GM21786 (cell line): Measurements from ENCODE around the gene ACOX1.

ENCODE experiments used
- ATAC-seq: cut with Tn5 transposase; IDR thresholded peaks from one replicate; pipeline ENCODE4 v1.9.1; 2021; ENCODE audit not compliant: unreplicated experiment

ACOX1 gene

GRCh38 chr17:76008630-76009425 is 29.9 kb upstream of the ACOX1 start:
- ATAC-seq: no peak

- no peak for ATAC-seq
Observed at GRCh38 chr17:76008208-76008607, 29.2 kb upstream of the ACOX1 start.

GRCh38 chr17:76007850-76008165 is 28.8 kb upstream of the ACOX1 start:
- no peak for ATAC-seq

- no peak for ATAC-seq
Observed at GRCh38 chr17:76007131-76007849, 28.3 kb upstream of the ACOX1 start.

- no peak for ATAC-seq
Observed at GRCh38 chr17:76005263-76006149, 26.5 kb upstream of the ACOX1 start.

GRCh38 chr17:76004750-76005262 is 25.8 kb upstream of the ACOX1 start:
- no peak for ATAC-seq

GRCh38 chr17:76003915-76004314 is 24.9 kb upstream of the ACOX1 start:
- ATAC-seq: no peak

- no peak for ATAC-seq
Observed at GRCh38 chr17:76002100-76002499, 23.1 kb upstream of the ACOX1 start.

- ATAC-seq: no peak
Observed at GRCh38 chr17:76000755-76001521, 22.0 kb upstream of the ACOX1 start, which contains the start of gene CDK3. CDK3 (plus strand) TSS chr17:76000855; CDS start chr17:76001426, 571 bp downstream.

GRCh38 chr17:76000016-76000754 is 21.2 kb upstream of the ACOX1 start:
- no peak for ATAC-seq

- no peak for ATAC-seq
Observed at GRCh38 chr17:75998327-75998795, 19.4 kb upstream of the ACOX1 start.

GRCh38 chr17:75996665-75997590 is 18.0 kb upstream of the ACOX1 start:
- no peak for ATAC-seq

GRCh38 chr17:75995385-75995925 is 16.5 kb upstream of the ACOX1 start:
- no peak for ATAC-seq

- no peak for ATAC-seq
Observed at GRCh38 chr17:75994802-75995370, 15.9 kb upstream of the ACOX1 start.

GRCh38 chr17:75991396-75991795 is 12.4 kb upstream of the ACOX1 start:
- ATAC-seq: no peak

GRCh38 chr17:75987041-75987440 is 8.1 kb upstream of the ACOX1 start:
- no peak for ATAC-seq

- ATAC-seq: no peak
Observed at GRCh38 chr17:75985986-75986385, 7.0 kb upstream of the ACOX1 start.
